ENCODE results near the gene UNC5CL. TPM values are rescaled to one million over a fixed set of nuclear protein-coding genes. Genes with fewer than 3 reads are reported as not detected.

The UNC5CL gene
- total and polyA plus RNA-seq, 9 of the 15 experiments (the other 6 are each of a cell fraction or from before 2014, with no cell fraction given) = 0.07 to 1.8 (median 0.62) TPM; not detected in 1

DNA sequence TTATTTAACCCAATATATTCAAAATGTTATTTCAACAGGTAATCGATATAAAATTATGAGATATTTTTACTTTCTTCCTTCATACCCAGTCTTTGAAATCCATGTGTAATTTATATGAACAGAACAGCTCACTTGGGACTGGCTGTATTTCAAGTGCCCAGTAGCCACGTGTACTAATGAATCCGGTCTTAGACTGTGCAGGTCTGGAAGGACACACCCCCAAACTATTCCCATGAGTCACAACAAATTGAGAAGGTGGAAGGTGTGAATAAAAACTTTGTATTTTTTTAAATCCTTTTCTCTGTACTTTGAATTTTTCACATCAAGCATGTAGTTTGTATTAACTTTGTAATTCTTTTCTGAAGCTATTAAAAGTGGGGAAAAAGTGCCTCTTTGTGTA lies 2.8 kb downstream of the UNC5CL start:
- H3K4me2 ChIP-seq (ENCODE audit: insufficient read depth, low read length) = no peak overlapping the region

DNA sequence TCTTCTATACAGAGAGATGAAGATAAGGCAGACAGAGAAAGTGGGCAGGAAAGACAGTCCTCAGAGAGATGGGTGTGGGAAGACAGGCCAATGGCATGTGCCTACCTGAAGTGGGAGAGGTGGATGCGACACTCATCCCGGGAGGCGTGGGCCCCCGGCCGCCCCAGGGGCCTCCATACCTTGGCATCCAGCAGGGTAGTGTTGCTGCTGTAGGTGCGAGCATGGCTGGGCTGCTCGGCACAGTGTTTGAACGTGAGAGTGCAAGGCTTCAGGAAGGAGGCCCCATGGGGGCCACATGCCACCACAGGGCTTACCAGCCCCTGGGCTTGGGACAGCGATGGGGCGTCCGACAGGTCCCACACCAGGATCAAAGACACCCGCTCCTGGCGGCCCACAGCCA lies 5.2 kb downstream of the UNC5CL start:
- intact Hi-C loops (cut with micrococcal nuclease) (no loop called here), in situ Hi-C loops (cut with MboI) (loop anchor here (25.0 kb wide), 1 partner anchor 1671 kb away; no protein-coding TSS in a partner anchor)
- Histone ChIP-seq H3K4me3 (no peak overlapping the region), H3K4me2 (ENCODE audit: insufficient read depth, low read length) (no peak overlapping the region), H2AFZ (ENCODE audit: low read depth, low read length) (no peak overlapping the region), H3K27ac (ENCODE audit: extremely low read depth, low read depth, low read length) (no peak overlapping the region), H3K9me1 (ENCODE audit: control insufficient read depth, insufficient read depth, low read length) (no peaks in the 10 kb centered on the region), H3K36me3 (ENCODE audit: control insufficient read depth, insufficient read depth, low read length) (no peaks in the 10 kb centered on the region), H4K20me1 (replicated peaks; ENCODE audit: control insufficient read depth, insufficient read depth, low read length) (no peaks in the 10 kb centered on the region), H3K79me2 (ENCODE audit: control insufficient read depth, insufficient read depth, low read length) (no peaks in the 10 kb centered on the region), H3K27me3 (ENCODE audit: control insufficient read depth in 2 of 2, insufficient read depth in 2 of 2, low read length in 2 of 2) (peaks cover 3 to 23% of the 10 kb centered on the region in 2 experiments; a peak in 3 of 5 replicates), H3K9ac (ENCODE audit: insufficient read depth in 1 of 2, low read depth in 2 of 2, low read length in 2 of 2) (no peak overlapping the region; a peak in 1 of 4 replicates), H3K4me1 (replicated peaks in 1 of 2; ENCODE audit: control insufficient read depth in 2 of 2, insufficient read depth in 2 of 2, low read length in 2 of 2) (0 out of 5 replicates have a peak, but pooled peaks cover 0 to 4% of the 10 kb centered on the region in 2 experiments), H3K9me3 (replicated peaks; ENCODE audit: control insufficient read depth, insufficient read depth, low read depth, low read length) (no peaks in the 10 kb centered on the region)
- no TSS peak for BruUV-seq (replicated peaks)
- no peak for DNase-seq (ENCODE audit: extremely low read depth in 1 of 4, low spot score in 3 of 4)
- no peak for ATAC-seq
- no peak for TF ChIP-seq SAFB (IDR thresholded peaks at IDR 0.05; ENCODE audit: borderline replicate concordance, low read depth, low read length)
- TF ChIP-seq POLR2G (IDR thresholded peaks at IDR 0.05; ENCODE audit: low read depth, low read length) = peak; percentile 40; the same call in 1 of the 2 replicates
- FAIRE-seq = no peak
- ChIA-PET POLR2A (interaction anchor here (0.7 to 1.0 kb wide), 2 partner anchors 9 to 439 kb away, joined by 3 to 5 read pairs; partner anchors contain the start of gene TSPO2), CTCF (ENCODE audit: low intra/inter-chr PET ratio) (no interaction called here)
- 15% methylated on average over 13 of the region's 13 CpGs for WGBS (ENCODE audit: insufficient coverage, low coverage, missing lambda C conversion rate)

More for the DNA sequence above, 2.8 kb downstream of the UNC5CL start:
- in situ Hi-C loops (cut with MboI) = loop anchor here (25.0 kb wide), 1 partner anchor 1674 kb away; no protein-coding TSS in a partner anchor
- ChIA-PET POLR2A (interaction anchor here (0.7 to 1.4 kb wide), 2 partner anchors 39 to 299 kb away, joined by 3 read pairs; no protein-coding TSS in a partner anchor), CTCF (ENCODE audit: low intra/inter-chr PET ratio) (interaction anchor here (0.6 kb wide), 1 partner anchor 36 kb away, joined by 3 read pairs; no protein-coding TSS in a partner anchor)
- ATAC-seq (no peak), DNase-seq (ENCODE audit: extremely low read depth in 1 of 4, low spot score in 3 of 4) (peak in 2 of 4 experiments; percentile 56 to 62), FAIRE-seq (no peak)
- no peak overlapping the region for H2AFZ ChIP-seq (ENCODE audit: low read depth, low read length)
- no peaks in the 10 kb centered on the region for H3K79me2 ChIP-seq (ENCODE audit: control insufficient read depth, insufficient read depth, low read length)
- no peaks in the 10 kb centered on the region for H3K9me3 ChIP-seq (replicated peaks; ENCODE audit: control insufficient read depth, insufficient read depth, low read depth, low read length)
- H3K4me3 ChIP-seq = no peak overlapping the region
- H3K27ac ChIP-seq (ENCODE audit: extremely low read depth, low read depth, low read length) = no peak overlapping the region
- H3K27me3 ChIP-seq (ENCODE audit: control insufficient read depth in 2 of 2, insufficient read depth in 2 of 2, low read length in 2 of 2) = peaks cover 0 to 13% of the 10 kb centered on the region in 2 experiments; a peak in 2 of 5 replicates
- 7% methylated on average over 3 of the region's 3 CpGs for WGBS (ENCODE audit: insufficient coverage, low coverage, missing lambda C conversion rate)
- TF ChIP-seq RFX7 (CRISPR knock-in tag; IDR thresholded peaks at IDR 0.05) (no peak), C11orf30 (IDR thresholded peaks at IDR 0.05; ENCODE audit: low read depth) (no peak), SMAD1 (IDR thresholded peaks at IDR 0.05; ENCODE audit: low read depth, low read length, partially characterized antibody) (no peak), ZNF717 (CRISPR knock-in tag; IDR thresholded peaks at IDR 0.05) (no peak)
- no TSS peak for BruUV-seq (replicated peaks)
- no peak overlapping the region for H3K9ac ChIP-seq (ENCODE audit: insufficient read depth in 1 of 2, low read depth in 2 of 2, low read length in 2 of 2)
- peaks cover 4 to 9% of the 10 kb centered on the region in 2 experiments; a peak in 3 of 5 replicates for H3K4me1 ChIP-seq (replicated peaks in 1 of 2; ENCODE audit: control insufficient read depth in 2 of 2, insufficient read depth in 2 of 2, low read length in 2 of 2)
- peaks cover 7% of the 10 kb centered on the region; the same call in 1 of the 2 replicates for H4K20me1 ChIP-seq (replicated peaks; ENCODE audit: control insufficient read depth, insufficient read depth, low read length)
- H3K36me3 ChIP-seq (ENCODE audit: control insufficient read depth, insufficient read depth, low read length) = no peaks in the 10 kb centered on the region
- intact Hi-C loops (cut with micrococcal nuclease) = no loop called here
- peaks cover 3% of the 10 kb centered on the region for H3K9me1 ChIP-seq (ENCODE audit: control insufficient read depth, insufficient read depth, low read length)

Measured in K562 (cell line).